Pancreas (tissue), 10 donors: ENCODE data around the gene GMNN. TPM values are rescaled to one million over a fixed set of nuclear protein-coding genes. Genes with fewer than 3 reads are reported as not detected.
A peak's percentile ranks its signal among the peaks of the same experiment; 100 is the strongest.

Source experiments
- ATAC-seq, 4 donors: fragments of 200-7000 bp; cut with Tn5 transposase; one replicate each; pipeline versions ENCODE4 v1.8.0 to v1.9.1; 2020; ENCODE audit warnings: mild to moderate bottlenecking in 4 of 4, moderate library complexity in 4 of 4
- DNase-seq, 6 donors: peaks; one replicate each; pipeline ENCODE4 v3.0.0-alpha.2; 2020
- FAIRE-seq: peaks from 2 replicates; lab custom pipeline; 2012; peaks lifted over from hg19 to GRCh38; lab: Jason Lieb, UNC
- H3K27ac ChIP-seq, 4 donors: fragments of 200-600 bp; sonication (generic); 1 replicate in 3 of 4; 2 replicates in 1 of 4; pipeline versions ENCODE4 v1.5.0 to v1.8.0; 2020
- H3K27me3 ChIP-seq, 4 donors: fragments of 200-600 bp; one replicate each; pipeline ENCODE4 v1.8.0; 2021
- H3K36me3 ChIP-seq, 3 donors: fragments of 200-600 bp; sonication (generic) in 1 of 3; one replicate each; pipeline versions ENCODE4 v1.5.0 to v1.8.0; 2020 to 2021
- H3K4me1 ChIP-seq, 3 donors: fragments of 200-600 bp; one replicate each; pipeline ENCODE4 v1.8.0; 2021
- H3K4me3 ChIP-seq, 4 donors: fragments of 200-600 bp; sonication (generic) in 2 of 4; one replicate each; pipeline versions ENCODE4 v1.5.0 to v1.8.0; 2020 to 2021
- H3K9me3 ChIP-seq, 4 donors: fragments of 200-600 bp; one replicate each; pipeline ENCODE4 v1.8.0; 2021
- WGBS, 2 donors: extraction: QIAGEN DNeasy Blood & Tissue Kit; methylation state at CpG; one replicate each; pipeline ENCODE4 v1.1.7; 2013; 5-methylcytosine and 5-hydroxymethylcytosine counted together
- intact Hi-C, 3 donors: fragments of 100-400 bp; cut with DNase I; formaldehyde crosslinking; loops; one replicate each; pipeline versions ENCODE4 v1.11.1 to v1.14.2; 2022
- polyA plus RNA-seq, 2 donors: library from polyadenylated mRNA; stranded (reverse); fragments of 200-250 nt; gene quantifications; one replicate each; pipeline ENCODE4 v1.2.3, GENCODE V29; 2013
- total RNA-seq, 6 donors: library from RNA; stranded (reverse); fragmentation: NEBNext Ultra II Directional in 4 of 6; extraction: Animal tissue kit (Norgen Biotek cat#: 25700) in 4 of 6; gene quantifications; one replicate each; pipeline versions ENCODE4 v1.2.1 to v1.2.4, GENCODE V29; 2021 to 2023
- TF ChIP-seq, protein P1 (sequence below), 4 donors: fragments of 200-600 bp; sonication (generic) in 3 of 4; IDR thresholded peaks; one replicate each; pipeline versions ENCODE4 v1.5.0 to v1.8.0; 2021; ENCODE audit warnings: antibody characterized with exemption in 4 of 4
- donor health status: healthy with polysubstance abuse.
- donor health status: DM: no; HTN: no; CAD: no; lungs with moderate emphysema.
- donor health status: DM: no; HTN: no; CAD: no.
- donor health status: control.
- donor health status: control.
- donor health status: Bipolar disorder and iron deficiency.
- donor health status: DM: yes; HTN: yes; CAD: no.
- donor health status: DM: no; HTN: no; CAD: no.
- donor health status: DM: no; HTN: no; CAD: no.
- donor health status: DM: yes; HTN: yes; CAD: no.

The GMNN gene
- total and polyA plus RNA-seq, 8 donors, result 36.5 to 69.4 (median 50.3) TPM

DNA sequence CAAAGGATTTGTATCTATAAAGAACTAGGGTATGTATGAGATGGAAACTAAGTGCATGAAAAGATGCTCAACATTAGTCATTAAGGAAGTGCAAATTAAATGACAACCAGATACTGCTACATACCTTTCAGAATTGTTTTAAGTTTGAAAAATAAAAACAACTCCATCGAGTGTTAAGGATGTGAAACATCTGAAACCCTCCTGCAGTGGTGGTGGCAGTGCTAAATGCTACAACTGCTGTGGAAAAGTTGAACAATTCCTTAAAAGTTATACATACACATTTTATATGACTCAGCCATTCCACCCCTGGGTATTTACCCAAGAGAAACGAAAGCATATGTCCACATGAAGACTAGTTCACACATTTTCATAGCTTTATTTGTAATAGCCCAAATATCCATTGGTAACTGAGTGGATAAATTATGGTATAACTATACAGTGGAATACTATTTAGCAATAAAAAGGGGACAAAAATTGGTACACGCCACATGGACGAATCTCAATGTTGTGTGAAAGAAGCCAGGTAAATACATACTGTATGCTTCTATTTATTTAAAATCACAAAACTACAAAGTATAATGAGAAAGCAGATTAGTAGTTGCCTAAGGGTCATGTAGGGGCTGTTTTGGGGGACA, 13.4 kb downstream of the GMNN start:
- intact Hi-C loops, result no loop called here
- no peaks in the 10 kb centered on the region for H3K27me3 ChIP-seq
- TF ChIP-seq, protein P1, sequence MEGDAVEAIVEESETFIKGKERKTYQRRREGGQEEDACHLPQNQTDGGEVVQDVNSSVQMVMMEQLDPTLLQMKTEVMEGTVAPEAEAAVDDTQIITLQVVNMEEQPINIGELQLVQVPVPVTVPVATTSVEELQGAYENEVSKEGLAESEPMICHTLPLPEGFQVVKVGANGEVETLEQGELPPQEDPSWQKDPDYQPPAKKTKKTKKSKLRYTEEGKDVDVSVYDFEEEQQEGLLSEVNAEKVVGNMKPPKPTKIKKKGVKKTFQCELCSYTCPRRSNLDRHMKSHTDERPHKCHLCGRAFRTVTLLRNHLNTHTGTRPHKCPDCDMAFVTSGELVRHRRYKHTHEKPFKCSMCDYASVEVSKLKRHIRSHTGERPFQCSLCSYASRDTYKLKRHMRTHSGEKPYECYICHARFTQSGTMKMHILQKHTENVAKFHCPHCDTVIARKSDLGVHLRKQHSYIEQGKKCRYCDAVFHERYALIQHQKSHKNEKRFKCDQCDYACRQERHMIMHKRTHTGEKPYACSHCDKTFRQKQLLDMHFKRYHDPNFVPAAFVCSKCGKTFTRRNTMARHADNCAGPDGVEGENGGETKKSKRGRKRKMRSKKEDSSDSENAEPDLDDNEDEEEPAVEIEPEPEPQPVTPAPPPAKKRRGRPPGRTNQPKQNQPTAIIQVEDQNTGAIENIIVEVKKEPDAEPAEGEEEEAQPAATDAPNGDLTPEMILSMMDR (IDR thresholded peaks at IDR 0.05), result no peak
- H3K27ac ChIP-seq, result no peak overlapping the region
- 90 to 94% methylated on average over 4 of the region's 4 CpGs for WGBS, 2 donors
- FAIRE-seq (no peak), ATAC-seq (peak in 1 of 4 donors; percentile 4), DNase-seq (no peak)
- H3K9me3 ChIP-seq, result no peaks in the 10 kb centered on the region
- H3K4me1 ChIP-seq, result peaks cover 0 to 22% (median 3%) of the 10 kb centered on the region in 3 donors
- H3K36me3 ChIP-seq, result peaks cover 0 to 34% (median 12%) of the 10 kb centered on the region in 3 donors
- no peak overlapping the region for H3K4me3 ChIP-seq

DNA sequence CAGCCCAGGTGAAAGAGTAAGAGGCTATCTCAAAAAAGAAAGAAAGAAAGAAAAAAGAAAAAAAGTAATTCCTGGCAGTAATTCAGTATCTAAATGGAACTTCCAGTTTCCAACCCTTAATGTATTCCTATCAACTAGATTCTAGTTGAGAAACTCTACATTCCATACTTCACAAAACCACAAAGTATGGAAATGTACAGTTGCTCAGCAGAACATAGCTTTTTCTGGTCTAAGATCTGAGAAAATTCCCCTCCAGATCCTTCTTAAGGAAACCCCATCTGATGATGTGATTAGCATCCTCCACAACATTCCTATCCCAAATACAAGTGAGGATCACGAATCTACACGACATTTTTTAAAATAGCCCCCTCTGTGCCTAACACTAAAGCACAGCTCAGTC, 20.4 kb downstream of the GMNN start:
- H3K4me1 ChIP-seq, result peaks cover 0 to 13% (median 4%) of the 10 kb centered on the region in 3 donors
- DNase-seq (no peak), ATAC-seq (no peak), FAIRE-seq (no peak)
- no peak overlapping the region for H3K27ac ChIP-seq
- intact Hi-C loops, result no loop called here
- TF ChIP-seq, protein P1 (IDR thresholded peaks at IDR 0.05), result no peak
- no peak overlapping the region for H3K4me3 ChIP-seq
- no peaks in the 10 kb centered on the region for H3K27me3 ChIP-seq
- WGBS, 2 donors, result 97 to 98% methylated on average over 2 of the region's 2 CpGs
- no peaks in the 10 kb centered on the region for H3K9me3 ChIP-seq
- no peaks in the 10 kb centered on the region for H3K36me3 ChIP-seq

DNA sequence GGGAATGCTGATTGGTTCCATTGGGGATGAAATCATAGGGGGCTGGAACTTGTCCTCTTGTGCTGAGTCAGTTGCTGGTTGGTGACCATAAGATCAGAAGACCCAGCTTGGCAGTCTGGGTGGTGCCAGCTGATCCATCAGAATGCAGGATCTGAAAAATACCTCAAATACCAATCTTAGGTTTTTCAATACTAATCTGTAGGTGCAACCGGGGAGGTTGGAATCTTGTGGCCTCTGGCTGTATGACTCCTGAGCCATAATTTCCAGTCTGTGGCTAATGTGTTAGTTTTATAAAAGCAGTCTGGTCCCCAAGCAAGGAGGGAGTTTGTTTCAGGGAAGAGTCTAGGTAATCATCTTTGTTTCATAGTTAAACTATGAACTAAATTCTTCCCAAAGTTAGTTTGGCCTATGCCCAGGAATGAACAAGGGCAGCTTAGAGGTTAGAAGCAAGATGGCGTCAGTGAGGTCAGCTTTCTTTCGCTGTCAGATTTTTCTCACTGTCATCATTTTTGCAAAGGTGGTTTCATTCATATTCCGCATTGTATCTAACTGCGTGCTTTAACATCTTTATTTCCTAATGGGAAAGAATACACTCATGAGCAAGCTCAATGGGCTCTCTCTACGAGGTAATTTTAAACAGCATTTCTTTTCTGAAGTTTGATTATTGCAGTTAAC, 22.0 kb downstream of the GMNN start:
- Histone ChIP-seq H3K4me1 (peaks cover 0 to 13% (median 4%) of the 10 kb centered on the region in 3 donors), H3K4me3 (no peak overlapping the region), H3K9me3 (no peaks in the 10 kb centered on the region), H3K27me3 (no peaks in the 10 kb centered on the region), H3K27ac (peak overlapping the region in 2 of 4 donors; percentile 76 to 86), H3K36me3 (no peaks in the 10 kb centered on the region)
- TF ChIP-seq, protein P1 (IDR thresholded peaks at IDR 0.05), result no peak
- intact Hi-C loops, result no loop called here
- FAIRE-seq, result no peak
- no peak for DNase-seq
- ATAC-seq, result no peak
- 77 to 84% methylated on average over 6 of the region's 6 CpGs for WGBS, 2 donors

DNA sequence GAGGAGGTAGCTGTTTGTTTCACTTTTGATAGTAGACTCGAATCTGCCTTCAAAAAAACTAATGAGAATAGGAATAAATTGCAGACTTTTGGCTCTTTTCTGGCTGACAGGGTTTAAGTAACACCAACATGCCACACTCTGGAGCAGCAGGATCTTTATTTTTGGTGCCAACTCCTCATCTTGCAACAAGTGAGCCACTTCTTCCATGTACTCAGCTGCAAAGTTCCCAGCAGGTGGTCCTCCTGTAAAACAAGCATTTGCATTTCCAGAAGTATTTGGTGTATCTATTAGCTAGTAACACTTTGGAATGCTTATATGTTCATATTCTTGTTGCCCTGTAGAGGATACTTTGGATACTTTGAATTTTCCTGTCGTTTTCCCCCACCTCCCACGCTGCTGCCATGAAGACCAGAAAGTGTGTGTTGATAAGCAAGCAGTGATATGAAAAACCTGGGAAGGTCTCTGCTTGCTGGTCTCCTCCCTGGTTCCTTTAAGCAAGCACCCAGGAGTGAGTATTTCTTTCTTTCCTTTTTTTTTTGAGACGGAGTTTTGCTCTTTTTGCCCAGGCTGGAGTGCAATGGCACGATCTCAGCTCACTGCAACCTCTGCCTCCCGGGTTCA, 23.0 kb downstream of the GMNN start:
- DNase-seq, result peak in 5 of 6 donors; percentile 60 to 91 (median 65)
- peaks cover 0 to 13% (median 4%) of the 10 kb centered on the region in 3 donors for H3K4me1 ChIP-seq
- H3K36me3 ChIP-seq, result no peaks in the 10 kb centered on the region
- TF ChIP-seq, protein P1 (IDR thresholded peaks at IDR 0.05), result no peak
- WGBS, 2 donors, result 29 to 47% methylated on average over 6 of the region's 6 CpGs
- intact Hi-C loops, result no loop called here
- peak; percentile 83 to 92 (median 86) for ATAC-seq
- no peaks in the 10 kb centered on the region for H3K9me3 ChIP-seq
- H3K27me3 ChIP-seq, result no peaks in the 10 kb centered on the region
- H3K27ac ChIP-seq, result peak overlapping the region; percentile 23 to 86 (median 64)
- H3K4me3 ChIP-seq, result peak overlapping the region in 2 of 4 donors; percentile 12 to 22
- no peak for FAIRE-seq
